Superior temporal gyrus (tissue), 1 donor: ENCODE measurements around the gene RAB24.
"Not testable (repeated sequence)": the region's sequence is repeated elsewhere in the genome, so short reads cannot be mapped to it uniquely, and the experiment has no call there.

Source experiments
- DNase-seq: peaks from one replicate; pipeline ENCODE4 v3.0.0-alpha.2; 2016; ENCODE audit errors: extremely low spot score

Gene RAB24

GRCh38 chr5:177295924-177296323 is 7.6 kb downstream of the RAB24 start:
- no peak for DNase-seq

- DNase-seq = no peak
Measured at GRCh38 chr5:177294632-177295031, 8.9 kb downstream of the RAB24 start.

GRCh38 chr5:177293819-177294581 is 9.5 kb downstream of the RAB24 start:
- no peak for DNase-seq

- DNase-seq = no peak
Measured at GRCh38 chr5:177291735-177292134, 11.8 kb downstream of the RAB24 start.

- DNase-seq = no peak
Measured at GRCh38 chr5:177290816-177291596, 12.5 kb downstream of the RAB24 start.

- DNase-seq = no peak
Measured at GRCh38 chr5:177288191-177288590, 15.3 kb downstream of the RAB24 start.

GRCh38 chr5:177276886-177277285 is 26.6 kb downstream of the RAB24 start:
- DNase-seq = no peak

GRCh38 chr5:177275883-177276282 is 27.6 kb downstream of the RAB24 start:
- DNase-seq = no peak

GRCh38 chr5:177271113-177271512 is 32.4 kb downstream of the RAB24 start:
- no peak for DNase-seq

- no peak for DNase-seq
Measured at GRCh38 chr5:177270653-177271052, 32.9 kb downstream of the RAB24 start.

GRCh38 chr5:177269976-177270375 is 33.5 kb downstream of the RAB24 start:
- no peak for DNase-seq

GRCh38 chr5:177269232-177269895 is 34.2 kb downstream of the RAB24 start:
- no peak for DNase-seq

- DNase-seq = no peak
Measured at GRCh38 chr5:177265395-177265794, 38.1 kb downstream of the RAB24 start.

GRCh38 chr5:177264178-177264577 is 39.3 kb downstream of the RAB24 start:
- no peak for DNase-seq

GRCh38 chr5:177261510-177261909 is 42.0 kb downstream of the RAB24 start:
- DNase-seq = no peak

- no peak for DNase-seq
Measured at GRCh38 chr5:177260961-177261360, 42.6 kb downstream of the RAB24 start.

GRCh38 chr5:177258711-177259110 is 44.8 kb downstream of the RAB24 start:
- DNase-seq = not testable (repeated sequence)

GRCh38 chr5:177256296-177256695 is 47.2 kb downstream of the RAB24 start:
- no peak for DNase-seq

- no peak for DNase-seq
Measured at GRCh38 chr5:177253252-177253651, 50.3 kb downstream of the RAB24 start.
